ENCODE measurements around the gene P2RY14. TPM values are rescaled to one million over a fixed set of nuclear protein-coding genes. Genes with fewer than 3 reads are reported as not detected.
"Not testable (repeated sequence)": the region's sequence is repeated elsewhere in the genome, so short reads cannot be mapped to it uniquely, and the experiment has no call there.

Gene P2RY14
- total RNA-seq, 1 experiment from 2014 or later = not detected

DNA sequence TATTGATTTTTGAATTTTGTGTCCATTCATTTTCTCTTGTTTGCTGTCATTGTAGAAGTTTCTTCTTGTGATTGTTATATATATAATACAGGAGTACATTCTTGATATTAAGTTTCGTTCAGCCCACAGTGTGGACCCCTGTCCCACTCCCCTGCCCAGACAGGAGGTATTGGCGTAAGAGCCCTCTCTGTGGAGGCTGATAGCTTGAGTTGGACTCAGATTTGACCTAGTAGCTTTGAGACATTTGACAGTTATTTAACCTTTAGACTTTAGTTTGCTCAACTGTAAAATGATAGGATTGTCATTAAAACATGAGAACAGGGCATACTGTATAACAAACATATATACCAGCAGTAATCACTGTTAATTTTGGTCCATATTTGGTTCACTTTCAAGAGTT, 102.4 kb downstream of the P2RY14 start:
- no peak for DNase-seq
- Histone ChIP-seq H3K4me3 (ENCODE audit: low read depth, low read length) (no peak overlapping the region), H3K27me3 (replicated peaks; ENCODE audit: control insufficient read depth, insufficient read depth, low read length) (no peaks in the 10 kb centered on the region), H3K4me1 (peaks cover 11% of the 10 kb centered on the region), H3K9me3 (no peaks in the 10 kb centered on the region), H3K36me3 (ENCODE audit: control insufficient read depth, insufficient read depth, low read length) (no peaks in the 10 kb centered on the region)
- TF ChIP-seq, protein P1, sequence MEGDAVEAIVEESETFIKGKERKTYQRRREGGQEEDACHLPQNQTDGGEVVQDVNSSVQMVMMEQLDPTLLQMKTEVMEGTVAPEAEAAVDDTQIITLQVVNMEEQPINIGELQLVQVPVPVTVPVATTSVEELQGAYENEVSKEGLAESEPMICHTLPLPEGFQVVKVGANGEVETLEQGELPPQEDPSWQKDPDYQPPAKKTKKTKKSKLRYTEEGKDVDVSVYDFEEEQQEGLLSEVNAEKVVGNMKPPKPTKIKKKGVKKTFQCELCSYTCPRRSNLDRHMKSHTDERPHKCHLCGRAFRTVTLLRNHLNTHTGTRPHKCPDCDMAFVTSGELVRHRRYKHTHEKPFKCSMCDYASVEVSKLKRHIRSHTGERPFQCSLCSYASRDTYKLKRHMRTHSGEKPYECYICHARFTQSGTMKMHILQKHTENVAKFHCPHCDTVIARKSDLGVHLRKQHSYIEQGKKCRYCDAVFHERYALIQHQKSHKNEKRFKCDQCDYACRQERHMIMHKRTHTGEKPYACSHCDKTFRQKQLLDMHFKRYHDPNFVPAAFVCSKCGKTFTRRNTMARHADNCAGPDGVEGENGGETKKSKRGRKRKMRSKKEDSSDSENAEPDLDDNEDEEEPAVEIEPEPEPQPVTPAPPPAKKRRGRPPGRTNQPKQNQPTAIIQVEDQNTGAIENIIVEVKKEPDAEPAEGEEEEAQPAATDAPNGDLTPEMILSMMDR (IDR thresholded peaks at IDR 0.05; ENCODE audit: insufficient read depth in 1 of 2, low read depth in 1 of 2, low read length in 1 of 2, severe bottlenecking in 1 of 2, unreplicated experiment in 1 of 2) = no peak
- intact Hi-C loops (cut with micrococcal nuclease; ENCODE audit: unreplicated experiment) = no loop called here
- peaks cover 13% of the 10 kb centered on the region for H3K4me1 Mint-ChIP-seq (ENCODE audit: low read depth, unreplicated experiment)
- peaks cover 14% of the 10 kb centered on the region for H3K36me3 Mint-ChIP-seq (ENCODE audit: insufficient read depth, unreplicated experiment)
- no peak overlapping the region for H3K4me3 Mint-ChIP-seq (ENCODE audit: unreplicated experiment)
- ChIA-PET POLR2A (no interaction called here), CTCF (no interaction called here)
- no peaks in the 10 kb centered on the region for H3K27me3 Mint-ChIP-seq (ENCODE audit: insufficient read depth, unreplicated experiment)
- no peak overlapping the region for H3K27ac Mint-ChIP-seq (ENCODE audit: unreplicated experiment)
- H3K9me3 Mint-ChIP-seq (ENCODE audit: unreplicated experiment) = no peaks in the 10 kb centered on the region
- no TSS peak for BruUV-seq (replicated peaks)

DNA sequence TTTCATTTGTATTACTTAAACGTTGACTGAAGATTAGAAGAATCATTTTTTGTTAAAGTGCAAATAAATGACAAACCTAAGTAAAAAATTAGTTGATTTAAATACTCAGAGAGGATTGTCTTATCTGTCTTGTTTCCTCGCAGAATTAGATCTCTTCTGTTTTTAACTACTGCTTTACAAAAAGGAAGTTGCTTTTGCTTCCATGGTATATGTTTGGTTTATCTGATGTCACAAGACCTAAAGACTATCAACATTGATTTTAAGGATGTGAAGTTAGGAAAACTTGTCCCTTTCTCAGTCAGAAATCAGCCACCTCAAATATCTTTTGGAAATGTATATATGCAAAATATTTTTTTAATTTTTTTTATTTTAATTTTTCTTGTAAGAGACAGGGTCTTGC, 104.0 kb downstream of the P2RY14 start:
- Mint-ChIP-seq H3K4me3 (ENCODE audit: unreplicated experiment) (no peak overlapping the region), H3K9me3 (ENCODE audit: unreplicated experiment) (no peaks in the 10 kb centered on the region), H3K27ac (ENCODE audit: unreplicated experiment) (no peak overlapping the region), H3K36me3 (ENCODE audit: insufficient read depth, unreplicated experiment) (peaks cover 15% of the 10 kb centered on the region), H3K4me1 (ENCODE audit: low read depth, unreplicated experiment) (peaks cover 13% of the 10 kb centered on the region), H3K27me3 (ENCODE audit: insufficient read depth, unreplicated experiment) (no peaks in the 10 kb centered on the region)
- no peaks in the 10 kb centered on the region for H3K36me3 ChIP-seq (ENCODE audit: control insufficient read depth, insufficient read depth, low read length)
- BruUV-seq (replicated peaks) = no TSS peak
- peaks cover 11% of the 10 kb centered on the region for H3K4me1 ChIP-seq
- TF ChIP-seq, protein P1 (IDR thresholded peaks at IDR 0.05; ENCODE audit: insufficient read depth in 1 of 2, low read depth in 1 of 2, low read length in 1 of 2, severe bottlenecking in 1 of 2, unreplicated experiment in 1 of 2) = no peak
- H3K4me3 ChIP-seq (ENCODE audit: low read depth, low read length) = no peak overlapping the region
- intact Hi-C loops (cut with micrococcal nuclease; ENCODE audit: unreplicated experiment) = no loop called here
- no peak for DNase-seq
- ChIA-PET POLR2A (no interaction called here), CTCF (no interaction called here)
- H3K9me3 ChIP-seq = no peaks in the 10 kb centered on the region
- no peaks in the 10 kb centered on the region for H3K27me3 ChIP-seq (replicated peaks; ENCODE audit: control insufficient read depth, insufficient read depth, low read length)

DNA sequence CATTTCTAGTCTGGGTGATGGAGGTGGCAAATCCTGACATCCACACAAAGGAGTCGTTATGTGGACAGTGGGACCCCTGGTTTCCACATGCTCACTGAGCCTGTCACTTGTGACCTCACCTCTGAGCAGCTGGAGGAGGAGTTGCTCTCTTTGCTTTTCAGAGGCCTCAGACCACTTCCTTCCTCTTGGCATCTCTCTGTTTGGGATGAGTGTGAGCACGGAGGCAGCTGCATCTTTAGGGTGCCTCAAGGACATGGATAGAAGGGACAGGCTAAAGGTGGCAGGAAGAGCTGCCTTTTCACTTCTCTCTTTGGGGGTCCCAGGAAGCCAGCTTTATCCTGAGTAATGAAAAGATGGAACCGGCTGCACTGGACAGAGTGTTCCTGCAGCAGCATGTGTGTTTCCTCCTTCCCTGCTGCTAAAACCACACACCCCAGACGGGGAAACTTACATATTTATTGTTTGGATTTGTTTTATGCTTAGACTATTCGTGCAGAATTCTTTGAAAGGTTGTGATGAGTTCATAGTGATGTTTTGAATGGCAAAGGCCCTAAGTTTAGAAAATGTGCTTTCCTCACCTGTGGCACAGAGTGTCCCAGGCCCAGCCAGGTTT, 107.1 kb downstream of the P2RY14 start:
- H3K27me3 Mint-ChIP-seq (ENCODE audit: insufficient read depth, unreplicated experiment) = no peaks in the 10 kb centered on the region
- ChIA-PET CTCF (no interaction called here), POLR2A (no interaction called here)
- no peak overlapping the region for H3K4me3 Mint-ChIP-seq (ENCODE audit: unreplicated experiment)
- Histone ChIP-seq H3K9me3 (no peaks in the 10 kb centered on the region), H3K4me3 (ENCODE audit: low read depth, low read length) (no peak overlapping the region), H3K36me3 (ENCODE audit: control insufficient read depth, insufficient read depth, low read length) (no peaks in the 10 kb centered on the region), H3K27me3 (replicated peaks; ENCODE audit: control insufficient read depth, insufficient read depth, low read length) (no peaks in the 10 kb centered on the region), H3K4me1 (no peaks in the 10 kb centered on the region)
- H3K27ac Mint-ChIP-seq (ENCODE audit: unreplicated experiment) = peak overlapping the region; percentile 68
- H3K36me3 Mint-ChIP-seq (ENCODE audit: insufficient read depth, unreplicated experiment) = peaks cover 18% of the 10 kb centered on the region
- H3K9me3 Mint-ChIP-seq (ENCODE audit: unreplicated experiment) = no peaks in the 10 kb centered on the region
- intact Hi-C loops (cut with micrococcal nuclease; ENCODE audit: unreplicated experiment) = no loop called here
- BruUV-seq (replicated peaks) = no TSS peak
- no peak for DNase-seq
- H3K4me1 Mint-ChIP-seq (ENCODE audit: low read depth, unreplicated experiment) = peaks cover 10% of the 10 kb centered on the region
- TF ChIP-seq, protein P1 (IDR thresholded peaks at IDR 0.05; ENCODE audit: insufficient read depth in 1 of 2, low read depth in 1 of 2, low read length in 1 of 2, severe bottlenecking in 1 of 2, unreplicated experiment in 1 of 2) = no peak

DNA sequence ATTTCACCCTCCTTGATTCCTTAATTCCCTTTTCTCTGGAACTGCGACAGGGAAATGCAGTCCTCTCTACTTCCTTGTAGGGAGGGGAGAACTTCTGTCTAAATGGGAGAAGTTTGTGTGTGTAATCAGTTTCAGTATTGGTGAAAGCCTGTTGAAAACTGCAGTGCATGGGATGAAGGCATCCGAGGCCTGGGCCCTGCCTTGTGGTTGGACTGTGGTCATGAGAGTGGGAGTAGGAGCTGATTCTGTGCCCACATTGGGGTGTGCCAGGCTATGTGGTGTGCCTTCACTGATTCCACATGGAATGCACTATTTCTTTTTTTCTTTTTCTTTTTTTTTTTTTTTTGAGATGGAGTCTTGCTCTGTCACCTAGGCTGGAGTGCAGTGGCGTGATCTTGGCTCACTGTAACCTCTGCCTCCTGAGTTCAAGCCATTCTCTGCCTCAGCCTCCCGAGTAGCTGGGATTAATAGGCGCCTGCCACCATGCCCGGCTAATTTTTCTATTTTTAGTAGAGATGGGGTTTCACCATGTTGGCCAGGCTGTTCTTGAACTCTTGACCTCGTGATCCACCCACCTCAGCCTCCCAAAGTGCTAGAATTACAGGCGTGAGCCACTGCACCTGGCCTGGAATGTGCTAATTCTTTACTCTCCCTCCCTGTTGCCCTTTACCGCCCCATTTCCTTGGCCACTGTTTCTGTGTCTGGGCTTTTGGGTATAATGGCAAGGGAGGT, 108.2 kb downstream of the P2RY14 start:
- POLR2A ChIA-PET; DNase-seq; H3K27me3 ChIP-seq (replicated peaks; ENCODE audit: control insufficient read depth, insufficient read depth, low read length); H3K9me3 ChIP-seq; H3K4me3 ChIP-seq (ENCODE audit: low read depth, low read length); H3K4me1 ChIP-seq; H3K27me3 Mint-ChIP-seq (ENCODE audit: insufficient read depth, unreplicated experiment); H3K27ac Mint-ChIP-seq (ENCODE audit: unreplicated experiment); H3K4me3 Mint-ChIP-seq (ENCODE audit: unreplicated experiment); H3K36me3 ChIP-seq (ENCODE audit: control insufficient read depth, insufficient read depth, low read length); H3K9me3 Mint-ChIP-seq (ENCODE audit: unreplicated experiment); CTCF ChIA-PET; BruUV-seq (replicated peaks): not testable (repeated sequence)
- intact Hi-C loops (cut with micrococcal nuclease; ENCODE audit: unreplicated experiment) = loop anchor here (2.0 to 5.0 kb wide), 4 partner anchors 42 to 747 kb away; no protein-coding TSS in a partner anchor
- Mint-ChIP-seq H3K4me1 (ENCODE audit: low read depth, unreplicated experiment) (peaks cover 13% of the 10 kb centered on the region), H3K36me3 (ENCODE audit: insufficient read depth, unreplicated experiment) (peaks cover 27% of the 10 kb centered on the region)
